ENCODE data around the gene GOLGB1.

- TF ChIP-seq CTCF (tag by site-specific recombination; IDR thresholded peaks at IDR 0.05) (no peak), ZNF26 (tag by site-specific recombination; IDR thresholded peaks at IDR 0.05) (no peak), ZNF174 (tag by site-specific recombination; IDR thresholded peaks at IDR 0.05) (no peak), ZNF561 (tag by site-specific recombination; IDR thresholded peaks at IDR 0.05; ENCODE audit: borderline replicate concordance) (no peak), ZNF571 (tag by site-specific recombination; IDR thresholded peaks at IDR 0.05) (no peak), GFI1B (tag by site-specific recombination; IDR thresholded peaks at IDR 0.05) (no peak)
- TF ChIP-seq, protein P1, sequence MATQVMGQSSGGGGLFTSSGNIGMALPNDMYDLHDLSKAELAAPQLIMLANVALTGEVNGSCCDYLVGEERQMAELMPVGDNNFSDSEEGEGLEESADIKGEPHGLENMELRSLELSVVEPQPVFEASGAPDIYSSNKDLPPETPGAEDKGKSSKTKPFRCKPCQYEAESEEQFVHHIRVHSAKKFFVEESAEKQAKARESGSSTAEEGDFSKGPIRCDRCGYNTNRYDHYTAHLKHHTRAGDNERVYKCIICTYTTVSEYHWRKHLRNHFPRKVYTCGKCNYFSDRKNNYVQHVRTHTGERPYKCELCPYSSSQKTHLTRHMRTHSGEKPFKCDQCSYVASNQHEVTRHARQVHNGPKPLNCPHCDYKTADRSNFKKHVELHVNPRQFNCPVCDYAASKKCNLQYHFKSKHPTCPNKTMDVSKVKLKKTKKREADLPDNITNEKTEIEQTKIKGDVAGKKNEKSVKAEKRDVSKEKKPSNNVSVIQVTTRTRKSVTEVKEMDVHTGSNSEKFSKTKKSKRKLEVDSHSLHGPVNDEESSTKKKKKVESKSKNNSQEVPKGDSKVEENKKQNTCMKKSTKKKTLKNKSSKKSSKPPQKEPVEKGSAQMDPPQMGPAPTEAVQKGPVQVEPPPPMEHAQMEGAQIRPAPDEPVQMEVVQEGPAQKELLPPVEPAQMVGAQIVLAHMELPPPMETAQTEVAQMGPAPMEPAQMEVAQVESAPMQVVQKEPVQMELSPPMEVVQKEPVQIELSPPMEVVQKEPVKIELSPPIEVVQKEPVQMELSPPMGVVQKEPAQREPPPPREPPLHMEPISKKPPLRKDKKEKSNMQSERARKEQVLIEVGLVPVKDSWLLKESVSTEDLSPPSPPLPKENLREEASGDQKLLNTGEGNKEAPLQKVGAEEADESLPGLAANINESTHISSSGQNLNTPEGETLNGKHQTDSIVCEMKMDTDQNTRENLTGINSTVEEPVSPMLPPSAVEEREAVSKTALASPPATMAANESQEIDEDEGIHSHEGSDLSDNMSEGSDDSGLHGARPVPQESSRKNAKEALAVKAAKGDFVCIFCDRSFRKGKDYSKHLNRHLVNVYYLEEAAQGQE (tag by site-specific recombination; IDR thresholded peaks at IDR 0.05): no peak
Observed at GRCh38 chr3:121730940-121731687, 18.4 kb downstream of the GOLGB1 start.

All from HEK293 (cell line).